ENCODE results near the gene ITGBL1. TPM values are rescaled to one million over a fixed set of nuclear protein-coding genes. Genes with fewer than 3 reads are reported as not detected.
A peak's percentile ranks its signal among the peaks of the same experiment; 100 is the strongest.

Gene ITGBL1
- total RNA-seq, 3 donors from 2014 or later, result 8.2 to 62.5 (median 18.6) TPM

- peak in 1 of 2 donors; percentile 20 for DNase-seq (ENCODE audit: low spot score in 2 of 2)
- Histone ChIP-seq H3K4me3 (no peak overlapping the region), H3K36me3 (no peaks in the 10 kb centered on the region), H3K9me3 (no peaks in the 10 kb centered on the region), H3K27ac (peak overlapping the region; percentile 37 to 59), H3K4me1 (no peaks in the 10 kb centered on the region), H3K27me3 (no peaks in the 10 kb centered on the region)
- TF ChIP-seq CTCF (IDR thresholded peaks at IDR 0.05), result no peak
- TF ChIP-seq POLR2AphosphoS5 (IDR thresholded peaks at IDR 0.05), result peak in 1 of 3 donors; percentile 26
- intact Hi-C loops (cut with DNase I; ENCODE audit: low total_unique reads), result no loop called here
Measured at GRCh38 chr13:101700598-101700997, 248.1 kb downstream of the ITGBL1 start.

GRCh38 chr13:101703081-101703480, 250.6 kb downstream of the ITGBL1 start:
- Histone ChIP-seq H3K4me1 (no peaks in the 10 kb centered on the region), H3K4me3 (no peak overlapping the region), H3K9me3 (no peaks in the 10 kb centered on the region), H3K27ac (no peak overlapping the region), H3K36me3 (no peaks in the 10 kb centered on the region), H3K27me3 (no peaks in the 10 kb centered on the region)
- intact Hi-C loops (cut with DNase I; ENCODE audit: low total_unique reads), result no loop called here
- DNase-seq (ENCODE audit: low spot score in 2 of 2), result no peak
- TF ChIP-seq POLR2A (IDR thresholded peaks at IDR 0.05) (no peak), POLR2AphosphoS5 (IDR thresholded peaks at IDR 0.05) (no peak), CTCF (IDR thresholded peaks at IDR 0.05) (no peak)

- no peaks in the 10 kb centered on the region for H3K9me3 ChIP-seq
- H3K27me3 ChIP-seq, result no peaks in the 10 kb centered on the region
- TF ChIP-seq POLR2AphosphoS5 (IDR thresholded peaks at IDR 0.05) (no peak), CTCF (IDR thresholded peaks at IDR 0.05) (no peak), POLR2A (IDR thresholded peaks at IDR 0.05) (no peak)
- intact Hi-C loops (cut with DNase I; ENCODE audit: low total_unique reads), result no loop called here
- no peak overlapping the region for H3K27ac ChIP-seq
- DNase-seq (ENCODE audit: low spot score in 2 of 2), result no peak
- no peak overlapping the region for H3K4me3 ChIP-seq
- no peaks in the 10 kb centered on the region for H3K36me3 ChIP-seq
- H3K4me1 ChIP-seq, result no peaks in the 10 kb centered on the region
Measured at GRCh38 chr13:101703838-101704237, 251.4 kb downstream of the ITGBL1 start.

GRCh38 chr13:101706651-101707050, 254.2 kb downstream of the ITGBL1 start:
- Histone ChIP-seq H3K27ac (no peak overlapping the region), H3K9me3 (no peaks in the 10 kb centered on the region), H3K4me1 (no peaks in the 10 kb centered on the region), H3K36me3 (no peaks in the 10 kb centered on the region), H3K27me3 (no peaks in the 10 kb centered on the region), H3K4me3 (no peak overlapping the region)
- intact Hi-C loops (cut with DNase I; ENCODE audit: low total_unique reads), result no loop called here
- DNase-seq (ENCODE audit: low spot score in 2 of 2), result peak in 1 of 2 donors; percentile 30
- peak in 1 of 3 donors; percentile 42 for TF ChIP-seq POLR2AphosphoS5 (IDR thresholded peaks at IDR 0.05)
- TF ChIP-seq CTCF (IDR thresholded peaks at IDR 0.05), result no peak

GRCh38 chr13:101707659-101708058, 255.2 kb downstream of the ITGBL1 start:
- intact Hi-C loops (cut with DNase I; ENCODE audit: low total_unique reads), result no loop called here
- no peak for TF ChIP-seq POLR2AphosphoS5 (IDR thresholded peaks at IDR 0.05)
- TF ChIP-seq CTCF (IDR thresholded peaks at IDR 0.05), result no peak
- no peak for TF ChIP-seq POLR2A (IDR thresholded peaks at IDR 0.05)
- DNase-seq (ENCODE audit: low spot score in 2 of 2), result no peak

More at GRCh38 chr13:101707659-101708058, 255.2 kb downstream of the ITGBL1 start:
- Histone ChIP-seq H3K9me3 (no peaks in the 10 kb centered on the region), H3K27ac (no peak overlapping the region), H3K4me1 (no peaks in the 10 kb centered on the region), H3K27me3 (no peaks in the 10 kb centered on the region), H3K4me3 (no peak overlapping the region), H3K36me3 (no peaks in the 10 kb centered on the region)
